Trophoblast cell (in vitro differentiated cells and primary cell): Measurements from ENCODE around the gene VSX2.
A peak's percentile ranks its signal among the peaks of the same experiment; 100 is the strongest.

Experiments used
- DNase-seq, 2 donors: peaks; one replicate each; pipeline ENCODE4 v3.0.0-alpha.2; 2016
- H2AFZ ChIP-seq: 2 replicates; pipeline ENCODE4 v1.6.1; 2013; ENCODE audit warnings: low read length, moderate library complexity, mild to moderate bottlenecking; ENCODE audit not compliant: insufficient read depth, poor library complexity
- H2AK5ac ChIP-seq: 2 replicates; pipeline ENCODE4 v1.6.1; 2013; ENCODE audit warnings: mild to moderate bottlenecking, low read length
- H2BK120ac ChIP-seq: 2 replicates; pipeline ENCODE4 v1.6.1; 2013; ENCODE audit warnings: low read length, mild to moderate bottlenecking, moderate library complexity; ENCODE audit not compliant: insufficient read depth, poor library complexity
- H2BK12ac ChIP-seq: 2 replicates; pipeline ENCODE4 v1.6.1; 2013; ENCODE audit warnings: mild to moderate bottlenecking, low read length, moderate library complexity
- H2BK5ac ChIP-seq: 2 replicates; pipeline ENCODE4 v1.6.1; 2013; ENCODE audit warnings: low read length, low read depth, moderate library complexity, mild to moderate bottlenecking; ENCODE audit not compliant: poor library complexity
- H3K14ac ChIP-seq: 2 replicates; pipeline ENCODE4 v1.6.1; 2013; ENCODE audit warnings: mild to moderate bottlenecking, low read length
- H3K18ac ChIP-seq: 2 replicates; pipeline ENCODE4 v1.6.1; 2013; ENCODE audit warnings: mild to moderate bottlenecking, low read length
- H3K23ac ChIP-seq: 2 replicates; pipeline ENCODE4 v1.6.1; 2013; ENCODE audit warnings: low read length
- H3K27ac ChIP-seq: 2 replicates; pipeline ENCODE4 v1.5.1; 2013; ENCODE audit warnings: low read depth, mild to moderate bottlenecking, inconsistent platforms, low read length, moderate library complexity
- H3K27me3 ChIP-seq: 2 replicates; pipeline ENCODE4 v1.6.1; 2013; ENCODE audit warnings: inconsistent platforms, mild to moderate bottlenecking, low read length, moderate library complexity; ENCODE audit not compliant: insufficient read depth
- H3K36me3 ChIP-seq, 2 experiments: 1 replicate in 1 of 2; 2 replicates in 1 of 2; pipeline ENCODE4 v1.6.1; 2013; ENCODE audit warnings: low read length in 2 of 2, mild to moderate bottlenecking in 2 of 2, moderate library complexity in 1 of 2; ENCODE audit not compliant: insufficient read depth in 2 of 2, control insufficient read depth in 1 of 2
- H3K4ac ChIP-seq: 2 replicates; pipeline ENCODE4 v1.6.1; 2013; ENCODE audit warnings: low read depth, mild to moderate bottlenecking, low read length, moderate library complexity
- H3K4me1 ChIP-seq, 2 experiments: 1 replicate in 1 of 2; 2 replicates in 1 of 2; pipeline ENCODE4 v1.6.1; 2013; ENCODE audit warnings: low read length in 2 of 2, mild to moderate bottlenecking in 2 of 2, moderate library complexity in 1 of 2; ENCODE audit not compliant: insufficient read depth in 2 of 2, control insufficient read depth in 1 of 2
- H3K4me2 ChIP-seq: 2 replicates; pipeline ENCODE4 v1.6.1; 2013; ENCODE audit warnings: inconsistent platforms, mild to moderate bottlenecking, low read length, moderate library complexity
- H3K4me3 ChIP-seq: 2 replicates; pipeline ENCODE4 v1.5.1; 2013; ENCODE audit warnings: mild to moderate bottlenecking, low read depth, low read length, inconsistent platforms
- H3K79me1 ChIP-seq: one replicate; pipeline ENCODE4 v1.6.1; 2013; ENCODE audit warnings: low read length
- H3K79me2 ChIP-seq: 2 replicates; pipeline ENCODE4 v1.6.1; 2013; ENCODE audit warnings: low read length, mild to moderate bottlenecking; ENCODE audit not compliant: control insufficient read depth, insufficient read depth, poor library complexity
- H3K9ac ChIP-seq: 2 replicates; pipeline ENCODE4 v1.6.1; 2013; ENCODE audit warnings: mild to moderate bottlenecking, low read length
- H3K9me3 ChIP-seq: 2 replicates; pipeline ENCODE4 v1.6.1; 2013; ENCODE audit warnings: low read depth, mild to moderate bottlenecking, control low read depth, inconsistent platforms, low read length; ENCODE audit not compliant: insufficient read depth
- H4K12ac ChIP-seq: 2 replicates; pipeline ENCODE4 v1.6.1; 2013; ENCODE audit warnings: low read depth, mild to moderate bottlenecking, low read length, moderate library complexity
- H4K8ac ChIP-seq: 2 replicates; pipeline ENCODE4 v1.6.1; 2013; ENCODE audit warnings: low read depth, mild to moderate bottlenecking, low read length, moderate library complexity
- H4K91ac ChIP-seq: one replicate; pipeline ENCODE4 v1.6.1; 2013; ENCODE audit warnings: low read depth, mild to moderate bottlenecking, low read length, moderate library complexity
- WGBS: extraction: QIAGEN DNeasy Blood & Tissue Kit; methylation state at CpG from one replicate; pipeline ENCODE4 v1.1.7; 2013; ENCODE audit warnings: missing lambda C conversion rate; ENCODE audit not compliant: insufficient read length, insufficient coverage; ENCODE audit errors: extremely low coverage; 5-methylcytosine and 5-hydroxymethylcytosine counted together

Gene VSX2

GRCh38 chr14:74213907-74214803, 25.1 kb upstream of the VSX2 start:
- H3K36me3 ChIP-seq: no peaks in the 10 kb centered on the region
- no peak overlapping the region for H2BK5ac ChIP-seq
- no peak overlapping the region for H4K8ac ChIP-seq
- no CpG with 5 or more reads among the region's 21 CpGs for WGBS
- H3K23ac ChIP-seq: no peak overlapping the region
- H3K27me3 ChIP-seq: no peaks in the 10 kb centered on the region
- no peak overlapping the region for H2AK5ac ChIP-seq
- no peak overlapping the region for H3K4me2 ChIP-seq
- no peak overlapping the region for H3K9ac ChIP-seq
- no peak overlapping the region for H3K18ac ChIP-seq
- no peaks in the 10 kb centered on the region for H3K79me2 ChIP-seq
- H4K12ac ChIP-seq: no peak overlapping the region
- no peak for DNase-seq
- H2BK12ac ChIP-seq: no peak overlapping the region
- H4K91ac ChIP-seq: no peak overlapping the region
- no peaks in the 10 kb centered on the region for H3K79me1 ChIP-seq
- H3K4me3 ChIP-seq: no peak overlapping the region
- H3K14ac ChIP-seq: no peak overlapping the region
- H3K4me1 ChIP-seq: peaks cover 2 to 3% of the 10 kb centered on the region in 2 experiments
- no peak overlapping the region for H2BK120ac ChIP-seq
- H3K27ac ChIP-seq: no peak overlapping the region
- no peaks in the 10 kb centered on the region for H3K9me3 ChIP-seq
- no peak overlapping the region for H3K4ac ChIP-seq
- no peak overlapping the region for H2AFZ ChIP-seq

- Histone ChIP-seq H2BK120ac (no peak overlapping the region), H3K4me3 (no peak overlapping the region), H3K18ac (no peak overlapping the region), H3K36me3 (no peaks in the 10 kb centered on the region), H3K9me3 (no peaks in the 10 kb centered on the region), H3K4ac (no peak overlapping the region), H3K79me2 (no peaks in the 10 kb centered on the region), H4K12ac (no peak overlapping the region), H3K4me2 (no peak overlapping the region), H4K8ac (no peak overlapping the region), H3K79me1 (no peaks in the 10 kb centered on the region), H2AK5ac (no peak overlapping the region), H3K4me1 (peaks cover 2 to 3% of the 10 kb centered on the region in 2 experiments), H3K27me3 (no peaks in the 10 kb centered on the region), H3K27ac (no peak overlapping the region), H3K23ac (no peak overlapping the region), H4K91ac (no peak overlapping the region), H3K9ac (no peak overlapping the region), H2AFZ (no peak overlapping the region), H3K14ac (no peak overlapping the region), H2BK5ac (no peak overlapping the region), H2BK12ac (no peak overlapping the region)
- no CpG with 5 or more reads among the region's 11 CpGs for WGBS
- DNase-seq: no peak
These were observed 22.6 kb upstream of the VSX2 start for GRCh38 chr14:74216671-74217070.

- no peak overlapping the region for H3K14ac ChIP-seq
- no peak overlapping the region for H3K4me3 ChIP-seq
- no peak overlapping the region for H4K12ac ChIP-seq
- H4K8ac ChIP-seq: no peak overlapping the region
- no CpG with 5 or more reads among the region's 40 CpGs for WGBS
- no peak overlapping the region for H3K4ac ChIP-seq
- no peak overlapping the region for H2BK120ac ChIP-seq
- no peak overlapping the region for H3K9ac ChIP-seq
- H3K23ac ChIP-seq: no peak overlapping the region
- no peaks in the 10 kb centered on the region for H3K79me1 ChIP-seq
- no peak overlapping the region for H4K91ac ChIP-seq
- no peak overlapping the region for H3K18ac ChIP-seq
- H3K36me3 ChIP-seq: no peaks in the 10 kb centered on the region
- H2BK12ac ChIP-seq: no peak overlapping the region
- H3K79me2 ChIP-seq: no peaks in the 10 kb centered on the region
- H2BK5ac ChIP-seq: no peak overlapping the region
- no peaks in the 10 kb centered on the region for H3K27me3 ChIP-seq
- H3K4me2 ChIP-seq: peak overlapping the region; percentile 35
- DNase-seq: peak; percentile 66 to 92
- H3K9me3 ChIP-seq: no peaks in the 10 kb centered on the region
- peaks cover 2 to 3% of the 10 kb centered on the region in 2 experiments for H3K4me1 ChIP-seq
- H3K27ac ChIP-seq: no peak overlapping the region
- no peak overlapping the region for H2AK5ac ChIP-seq
- no peak overlapping the region for H2AFZ ChIP-seq
These were observed 21.4 kb upstream of the VSX2 start for GRCh38 chr14:74217672-74218448.

- Histone ChIP-seq H2BK5ac (no peak overlapping the region), H3K9me3 (no peaks in the 10 kb centered on the region), H2BK12ac (no peak overlapping the region), H3K27ac (no peak overlapping the region), H3K23ac (no peak overlapping the region), H4K12ac (no peak overlapping the region), H3K14ac (no peak overlapping the region), H3K79me2 (no peaks in the 10 kb centered on the region), H2AFZ (no peak overlapping the region), H3K4me2 (no peak overlapping the region), H3K4me3 (no peak overlapping the region), H3K27me3 (no peaks in the 10 kb centered on the region), H3K4me1 (peaks cover 2 to 3% of the 10 kb centered on the region in 2 experiments), H2BK120ac (no peak overlapping the region), H3K9ac (no peak overlapping the region), H3K18ac (no peak overlapping the region), H3K36me3 (no peaks in the 10 kb centered on the region), H2AK5ac (no peak overlapping the region), H3K79me1 (no peaks in the 10 kb centered on the region), H3K4ac (no peak overlapping the region), H4K91ac (no peak overlapping the region), H4K8ac (no peak overlapping the region)
- no CpG with 5 or more reads among the region's 4 CpGs for WGBS
- no peak for DNase-seq
These were observed 20.8 kb upstream of the VSX2 start for GRCh38 chr14:74218462-74218861.
